ENCODE measurements around the gene NXT1.

DNA sequence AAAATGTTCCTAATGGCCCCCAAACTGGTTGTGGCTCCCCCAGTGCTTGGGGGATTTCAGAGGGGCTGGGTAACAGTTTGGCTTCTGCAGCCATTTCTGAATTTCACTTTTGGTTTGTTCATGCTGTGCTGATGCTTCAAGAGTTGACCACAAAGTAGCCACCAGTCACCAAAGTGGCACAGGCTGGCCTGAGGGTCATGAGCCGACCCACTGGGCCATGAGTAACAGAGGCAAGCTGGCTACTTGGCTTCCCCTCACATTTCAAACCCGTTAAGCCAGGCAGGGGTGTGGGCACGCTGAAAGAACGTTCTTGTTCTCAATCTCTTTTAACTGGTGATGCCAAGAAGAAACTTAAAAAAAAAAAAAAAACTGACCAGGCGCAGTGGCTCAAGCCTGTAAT, 15.1 kb upstream of the NXT1 start:
- TF ChIP-seq, protein P1, sequence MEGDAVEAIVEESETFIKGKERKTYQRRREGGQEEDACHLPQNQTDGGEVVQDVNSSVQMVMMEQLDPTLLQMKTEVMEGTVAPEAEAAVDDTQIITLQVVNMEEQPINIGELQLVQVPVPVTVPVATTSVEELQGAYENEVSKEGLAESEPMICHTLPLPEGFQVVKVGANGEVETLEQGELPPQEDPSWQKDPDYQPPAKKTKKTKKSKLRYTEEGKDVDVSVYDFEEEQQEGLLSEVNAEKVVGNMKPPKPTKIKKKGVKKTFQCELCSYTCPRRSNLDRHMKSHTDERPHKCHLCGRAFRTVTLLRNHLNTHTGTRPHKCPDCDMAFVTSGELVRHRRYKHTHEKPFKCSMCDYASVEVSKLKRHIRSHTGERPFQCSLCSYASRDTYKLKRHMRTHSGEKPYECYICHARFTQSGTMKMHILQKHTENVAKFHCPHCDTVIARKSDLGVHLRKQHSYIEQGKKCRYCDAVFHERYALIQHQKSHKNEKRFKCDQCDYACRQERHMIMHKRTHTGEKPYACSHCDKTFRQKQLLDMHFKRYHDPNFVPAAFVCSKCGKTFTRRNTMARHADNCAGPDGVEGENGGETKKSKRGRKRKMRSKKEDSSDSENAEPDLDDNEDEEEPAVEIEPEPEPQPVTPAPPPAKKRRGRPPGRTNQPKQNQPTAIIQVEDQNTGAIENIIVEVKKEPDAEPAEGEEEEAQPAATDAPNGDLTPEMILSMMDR (IDR thresholded peaks at IDR 0.05; ENCODE audit: low read length), result no peak
- no peak for TF ChIP-seq EZH2 (IDR thresholded peaks at IDR 0.05; ENCODE audit: borderline replicate concordance, low read length)

Measured in OCI-LY1 (cell line).